COLO668 (cell line): ENCODE measurements around the gene DSCAML1.

ENCODE experiments used
- DNase-seq: peaks from one replicate; lab custom pipeline; 2025; ENCODE audit not compliant: unreplicated experiment; lab: John Stamatoyannopoulos, UW

DSCAML1 gene

GRCh38 chr11:117481036-117481435 lies 316.0 kb downstream of the DSCAML1 start:
- DNase-seq: no peak

GRCh38 chr11:117480221-117480620 lies 316.8 kb downstream of the DSCAML1 start:
- no peak for DNase-seq

GRCh38 chr11:117479372-117479771 lies 317.6 kb downstream of the DSCAML1 start:
- no peak for DNase-seq

- no peak for DNase-seq
Measured at GRCh38 chr11:117478926-117479325, 318.1 kb downstream of the DSCAML1 start.

GRCh38 chr11:117478126-117478860 lies 318.7 kb downstream of the DSCAML1 start:
- DNase-seq: no peak

GRCh38 chr11:117477721-117478120 lies 319.3 kb downstream of the DSCAML1 start:
- DNase-seq: no peak

GRCh38 chr11:117476531-117477142 lies 320.4 kb downstream of the DSCAML1 start:
- DNase-seq: no peak

GRCh38 chr11:117475716-117476530 lies 321.1 kb downstream of the DSCAML1 start:
- DNase-seq: no peak

- DNase-seq: peak; percentile 87
Measured at GRCh38 chr11:117473481-117474091, 323.4 kb downstream of the DSCAML1 start.

GRCh38 chr11:117471776-117472175 lies 325.2 kb downstream of the DSCAML1 start:
- no peak for DNase-seq

GRCh38 chr11:117470576-117470975 lies 326.4 kb downstream of the DSCAML1 start:
- DNase-seq: no peak

GRCh38 chr11:117468888-117469287 lies 328.1 kb downstream of the DSCAML1 start:
- no peak for DNase-seq

GRCh38 chr11:117467770-117468169 lies 329.2 kb downstream of the DSCAML1 start:
- DNase-seq: no peak

GRCh38 chr11:117466966-117467365 lies 330.1 kb downstream of the DSCAML1 start:
- DNase-seq: no peak

- DNase-seq: no peak
Measured at GRCh38 chr11:117465236-117465997, 331.6 kb downstream of the DSCAML1 start.

GRCh38 chr11:117464778-117465177 lies 332.2 kb downstream of the DSCAML1 start:
- DNase-seq: no peak

- no peak for DNase-seq
Measured at GRCh38 chr11:117462864-117463247, 334.2 kb downstream of the DSCAML1 start.

GRCh38 chr11:117462183-117462863 lies 334.7 kb downstream of the DSCAML1 start:
- DNase-seq: no peak

GRCh38 chr11:117461396-117462182 lies 335.4 kb downstream of the DSCAML1 start:
- no peak for DNase-seq

GRCh38 chr11:117459979-117460300 lies 337.1 kb downstream of the DSCAML1 start:
- DNase-seq: no peak
